GDM1 (cell line): ENCODE results near the gene ST3GAL4.
"Not testable (repeated sequence)": the region's sequence is repeated elsewhere in the genome, so short reads cannot be mapped to it uniquely, and the experiment has no call there.

Experiments
- DNase-seq: peaks from one replicate; lab custom pipeline; 2025; lab: John Stamatoyannopoulos, UW

The ST3GAL4 gene, protein sequence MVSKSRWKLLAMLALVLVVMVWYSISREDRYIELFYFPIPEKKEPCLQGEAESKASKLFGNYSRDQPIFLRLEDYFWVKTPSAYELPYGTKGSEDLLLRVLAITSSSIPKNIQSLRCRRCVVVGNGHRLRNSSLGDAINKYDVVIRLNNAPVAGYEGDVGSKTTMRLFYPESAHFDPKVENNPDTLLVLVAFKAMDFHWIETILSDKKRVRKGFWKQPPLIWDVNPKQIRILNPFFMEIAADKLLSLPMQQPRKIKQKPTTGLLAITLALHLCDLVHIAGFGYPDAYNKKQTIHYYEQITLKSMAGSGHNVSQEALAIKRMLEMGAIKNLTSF

DNA sequence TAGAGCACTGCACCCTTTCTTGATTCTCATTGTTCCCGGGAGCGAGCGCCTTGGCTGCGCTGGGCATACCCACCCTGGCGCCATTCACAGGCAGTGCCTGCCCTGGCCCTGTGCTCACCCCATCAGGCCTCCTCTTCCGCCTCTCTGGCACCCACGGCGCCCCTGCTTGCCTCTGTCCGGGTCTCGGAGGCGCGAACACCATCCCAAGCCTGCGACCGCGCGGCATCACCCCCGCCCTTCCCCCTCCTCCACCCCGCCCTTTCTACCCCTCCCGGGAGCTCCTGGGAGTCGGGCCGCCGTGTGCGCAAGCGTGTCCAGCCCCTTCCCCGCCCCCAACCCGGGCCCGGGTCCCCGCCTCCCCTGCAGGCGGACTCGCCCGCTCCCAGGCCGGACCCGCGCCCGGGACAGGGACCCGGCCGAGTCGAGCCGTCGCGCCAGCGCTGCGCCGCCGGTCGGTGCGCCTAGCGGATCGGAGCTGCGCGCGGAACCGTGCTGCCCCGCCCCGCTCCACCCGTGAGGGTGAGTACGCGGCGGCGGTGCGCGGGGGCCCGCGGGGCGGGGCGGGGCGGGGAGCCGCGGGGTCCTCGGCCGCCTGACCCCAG, at the start of gene ST3GAL4:
ST3GAL4 (plus strand) TSS at position 363 of the 602 bp plus-strand sequence. CDS start 50,470 bp downstream, outside the sequence.
- peak; percentile 80 for DNase-seq

- no peak for DNase-seq
Measured at GRCh38 chr11:126305699-126306098, 49.8 kb upstream of the ST3GAL4 start.

- peak; percentile 49 for DNase-seq
Measured at GRCh38 chr11:126307706-126308105, 47.8 kb upstream of the ST3GAL4 start.

GRCh38 chr11:126308271-126308671, 47.2 kb upstream of the ST3GAL4 start:
- no peak for DNase-seq

DNA sequence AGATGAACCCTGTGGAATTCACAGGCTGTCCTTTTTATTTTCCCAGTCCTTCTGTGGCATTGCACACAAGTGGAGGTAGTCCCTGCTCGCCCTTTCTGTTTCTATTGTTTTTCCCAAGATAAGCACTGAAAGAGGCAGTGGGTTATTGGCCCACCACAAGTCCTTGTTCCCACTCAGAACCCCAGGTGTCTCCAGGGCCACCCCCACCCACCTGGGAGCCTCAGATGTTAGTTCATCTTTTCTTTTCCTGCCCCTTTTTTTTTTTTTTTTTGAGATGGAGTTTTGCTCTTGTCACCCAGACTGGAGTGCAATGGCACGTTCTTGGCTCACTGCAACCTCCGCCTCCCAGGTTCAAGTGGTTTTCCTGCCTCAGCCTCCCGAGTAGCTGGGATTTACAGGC, 46.7 kb upstream of the ST3GAL4 start:
- not testable (repeated sequence) for DNase-seq

DNA sequence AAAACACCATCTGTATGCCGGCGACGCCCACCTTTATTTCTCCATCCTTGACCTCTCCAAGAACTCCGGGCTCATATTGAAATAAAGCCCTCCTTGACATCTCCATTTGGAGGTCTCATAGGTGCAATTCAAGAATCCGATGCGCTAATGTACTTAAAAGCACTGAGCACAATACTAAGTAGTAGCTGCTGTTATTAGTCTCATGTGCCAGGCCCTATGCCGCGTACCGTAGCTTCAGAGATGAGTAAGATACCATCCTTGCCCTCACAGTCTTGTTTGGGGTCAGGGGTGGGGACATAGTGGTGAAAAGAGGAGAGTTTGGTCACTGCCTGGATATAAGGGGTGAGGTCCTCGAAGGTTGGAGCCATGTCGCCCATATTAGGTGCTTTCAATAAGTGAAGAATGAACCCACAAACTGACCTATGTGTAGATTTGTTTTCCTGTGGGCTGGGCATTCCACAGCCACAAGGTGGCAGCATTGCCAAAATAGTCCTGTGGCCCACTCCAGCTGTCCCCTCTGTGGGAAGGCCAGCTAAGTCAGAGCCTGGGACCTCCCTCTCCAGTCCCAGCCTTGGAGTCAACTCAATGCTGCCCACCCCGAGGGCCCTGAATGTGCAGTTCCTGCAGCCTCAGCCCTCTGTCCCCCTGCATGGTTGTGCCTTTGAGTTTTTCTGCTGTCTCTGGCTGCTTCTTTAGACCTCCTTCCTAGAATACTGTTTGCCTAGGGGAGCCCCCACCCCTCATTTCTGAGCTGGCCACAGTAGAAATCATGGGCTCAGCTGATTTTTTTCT, 45.1 kb upstream of the ST3GAL4 start:
- DNase-seq = peak; percentile 57

DNA sequence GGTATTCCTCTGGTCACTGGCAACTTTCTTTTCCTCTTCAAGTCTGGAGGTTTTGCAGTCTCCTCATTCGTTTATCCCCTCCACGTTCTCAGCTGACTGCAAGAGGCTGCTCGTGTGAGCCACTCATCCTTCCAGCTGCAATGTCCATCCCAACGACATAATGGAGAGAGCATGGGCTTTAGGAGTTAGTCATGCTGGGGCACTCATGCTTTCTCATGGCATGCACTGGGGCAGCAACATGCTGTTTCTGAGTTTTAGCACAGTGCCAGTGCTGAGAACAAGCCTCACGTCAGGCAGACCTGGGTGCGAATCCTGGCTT, 44.5 kb upstream of the ST3GAL4 start:
- DNase-seq = no peak

DNA sequence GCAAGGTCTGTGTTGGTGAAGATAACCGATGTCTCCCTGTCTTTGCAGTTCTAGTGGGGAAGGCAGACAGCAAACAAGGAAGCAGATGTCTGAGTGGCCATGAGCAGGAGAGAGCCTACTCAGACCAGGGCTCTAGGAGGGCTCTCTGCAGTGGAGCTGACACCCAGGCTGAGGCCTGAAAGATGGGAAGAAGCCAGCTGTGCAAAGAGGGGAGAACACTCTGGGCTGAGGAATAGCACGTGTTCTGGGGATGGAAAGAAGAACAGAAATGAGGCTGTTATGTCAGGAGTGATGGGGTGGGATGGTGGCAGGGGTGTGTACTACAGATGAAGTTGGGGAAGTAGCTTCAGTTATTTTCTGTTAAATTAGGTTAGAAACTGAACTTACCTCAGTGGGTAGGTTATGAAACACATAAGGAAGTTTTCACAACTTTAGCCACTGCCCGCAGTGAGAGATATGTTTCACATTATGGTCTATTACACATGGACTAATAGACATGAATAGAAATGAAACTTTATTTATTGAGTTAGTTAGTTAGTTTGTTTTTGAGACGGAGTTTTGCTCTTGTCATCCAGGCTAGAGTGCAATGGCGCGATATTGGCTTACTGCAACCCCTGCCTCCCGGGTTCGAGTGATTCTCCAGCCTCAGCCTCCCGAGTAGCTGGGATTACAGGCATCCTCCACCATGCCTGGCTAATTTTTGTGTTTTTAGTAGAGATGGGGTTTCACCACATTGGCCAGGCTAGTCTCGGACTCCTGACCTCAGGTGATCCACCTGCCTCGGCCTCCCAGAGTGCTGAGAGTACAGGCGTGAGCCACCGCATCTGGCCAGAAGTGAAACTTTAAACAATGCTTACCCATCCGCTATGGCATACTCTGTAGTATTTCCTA, 43.8 kb upstream of the ST3GAL4 start:
- peak; percentile 9 for DNase-seq

GRCh38 chr11:126312961-126313360, 42.5 kb upstream of the ST3GAL4 start:
- DNase-seq = no peak

GRCh38 chr11:126313826-126314225, 41.7 kb upstream of the ST3GAL4 start:
- DNase-seq = no peak

DNA sequence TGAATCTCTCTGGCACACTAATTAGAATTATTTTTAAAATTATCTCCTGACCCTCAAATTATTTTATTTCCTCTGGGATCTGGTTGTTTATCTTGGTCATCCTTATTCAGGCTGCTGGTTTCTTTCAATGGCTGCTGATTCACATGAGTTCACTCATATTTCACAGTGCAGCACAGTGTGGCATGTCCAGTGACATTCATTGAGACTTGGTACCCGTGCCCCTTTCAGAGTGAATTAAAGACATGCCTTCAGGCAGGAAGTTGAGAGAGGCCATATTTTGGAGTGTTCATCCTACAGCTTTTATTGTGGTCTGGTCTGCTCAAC, 38.1 kb upstream of the ST3GAL4 start:
- no peak for DNase-seq

DNA sequence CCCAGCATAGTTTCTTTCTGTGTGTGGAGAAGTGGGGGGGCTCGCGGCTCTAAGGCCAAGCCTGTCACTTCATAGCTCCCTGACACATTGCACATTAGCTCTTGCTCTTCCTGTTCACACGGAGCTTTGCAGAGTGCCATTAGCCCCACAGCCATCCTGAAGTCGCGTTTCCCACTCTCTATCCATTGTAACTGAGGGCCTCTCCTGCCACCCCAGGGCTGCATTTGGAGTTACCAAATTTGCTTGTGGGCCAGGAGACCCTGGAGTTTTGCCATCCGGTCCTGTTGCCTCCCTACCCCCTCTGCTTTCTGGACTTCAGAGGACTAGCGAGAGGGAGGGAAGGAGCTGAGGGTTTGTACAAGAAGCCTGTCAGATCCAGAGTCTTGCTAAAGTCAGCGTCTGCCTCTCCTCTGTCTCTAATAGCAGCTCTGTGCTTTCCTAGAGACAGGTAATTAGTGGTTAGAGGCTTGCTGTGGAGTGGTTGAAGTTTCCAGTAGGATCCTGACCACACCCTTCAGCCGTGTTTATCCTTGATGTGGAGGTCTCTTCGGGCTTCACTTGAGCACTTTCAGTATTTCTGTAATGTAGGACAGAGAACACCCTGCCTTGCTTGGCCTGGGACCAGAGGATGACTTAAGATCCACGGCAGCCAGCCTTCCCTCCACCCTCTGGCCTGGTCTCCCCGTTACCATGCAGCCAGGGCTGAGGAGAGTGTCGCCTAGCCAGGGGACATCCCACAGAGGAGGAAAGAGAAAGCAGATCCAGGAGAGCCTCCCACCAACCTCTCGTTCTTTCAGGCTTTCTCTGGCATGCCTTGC, 37.5 kb upstream of the ST3GAL4 start:
- peak; percentile 63 for DNase-seq

- peak; percentile 94 for DNase-seq
Measured at GRCh38 chr11:126318574-126319373, 36.7 kb upstream of the ST3GAL4 start.

GRCh38 chr11:126319374-126319740, 36.1 kb upstream of the ST3GAL4 start:
- DNase-seq = no peak

- DNase-seq = no peak
Measured at GRCh38 chr11:126322996-126323395, 32.5 kb upstream of the ST3GAL4 start.

- no peak for DNase-seq
Measured at GRCh38 chr11:126327281-126328000, 28.0 kb upstream of the ST3GAL4 start.

DNA sequence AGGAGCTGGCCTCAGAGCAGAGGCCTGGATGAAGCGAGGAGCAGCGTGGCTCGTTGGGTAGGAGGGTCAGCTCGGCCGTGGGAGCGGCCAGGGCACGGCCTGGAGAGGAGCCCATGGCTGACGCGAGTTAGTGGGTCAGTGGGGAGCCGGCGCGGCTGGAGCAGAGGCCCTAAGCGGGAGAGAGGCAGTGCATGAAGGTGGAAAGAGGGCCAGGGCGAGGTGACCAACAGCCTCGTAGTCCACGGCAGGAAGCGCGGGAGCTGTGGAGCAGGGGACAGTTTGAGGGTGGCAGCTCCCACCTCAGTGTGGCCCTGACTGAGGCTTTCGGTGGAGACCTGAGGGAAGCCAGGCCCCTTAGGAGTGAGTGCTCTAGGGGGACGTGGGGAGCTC, 27.5 kb upstream of the ST3GAL4 start:
- no peak for DNase-seq

- DNase-seq = no peak
Measured at GRCh38 chr11:126328444-126328843, 27.0 kb upstream of the ST3GAL4 start.

DNA sequence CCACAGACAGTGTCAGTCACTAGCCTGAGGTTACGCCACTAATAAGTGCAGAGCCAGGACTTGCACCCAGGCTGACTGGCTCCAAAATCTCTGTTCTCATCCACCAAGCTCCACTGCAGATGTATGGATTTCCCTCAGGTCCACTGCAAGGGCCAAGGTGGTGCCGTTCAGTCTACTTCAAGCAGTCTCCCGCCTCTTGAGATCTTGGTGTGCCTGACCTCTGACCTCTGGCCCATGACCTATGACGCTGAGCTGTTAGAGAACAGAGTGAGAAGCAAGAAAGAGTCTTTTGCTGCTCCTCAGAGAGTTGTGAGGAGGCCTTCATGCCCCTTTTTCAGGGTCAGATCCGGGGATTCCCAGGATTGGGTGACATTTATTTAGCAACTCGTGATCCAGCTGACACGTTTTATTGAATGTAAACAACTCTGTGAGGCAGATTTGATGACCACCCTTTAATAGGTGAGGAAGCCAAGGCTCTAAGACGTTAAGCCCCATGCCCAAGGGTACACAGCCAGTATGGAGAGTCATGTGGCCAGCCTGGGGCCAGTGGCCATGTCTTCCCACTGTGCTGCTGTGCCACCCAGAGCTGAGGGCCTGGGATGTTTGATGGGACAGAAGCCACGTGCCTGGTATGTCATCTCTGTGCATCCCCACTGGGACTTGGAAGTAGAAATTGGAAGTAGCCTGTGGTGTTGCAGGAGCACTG, 26.4 kb upstream of the ST3GAL4 start:
- no peak for DNase-seq
